HG03196 (cell line): ENCODE measurements around the gene PIGZ.

Source experiments
- ATAC-seq: cut with Tn5 transposase; IDR thresholded peaks from one replicate; pipeline ENCODE4 v1.9.1; 2021; ENCODE audit not compliant: unreplicated experiment

The PIGZ gene

DNA sequence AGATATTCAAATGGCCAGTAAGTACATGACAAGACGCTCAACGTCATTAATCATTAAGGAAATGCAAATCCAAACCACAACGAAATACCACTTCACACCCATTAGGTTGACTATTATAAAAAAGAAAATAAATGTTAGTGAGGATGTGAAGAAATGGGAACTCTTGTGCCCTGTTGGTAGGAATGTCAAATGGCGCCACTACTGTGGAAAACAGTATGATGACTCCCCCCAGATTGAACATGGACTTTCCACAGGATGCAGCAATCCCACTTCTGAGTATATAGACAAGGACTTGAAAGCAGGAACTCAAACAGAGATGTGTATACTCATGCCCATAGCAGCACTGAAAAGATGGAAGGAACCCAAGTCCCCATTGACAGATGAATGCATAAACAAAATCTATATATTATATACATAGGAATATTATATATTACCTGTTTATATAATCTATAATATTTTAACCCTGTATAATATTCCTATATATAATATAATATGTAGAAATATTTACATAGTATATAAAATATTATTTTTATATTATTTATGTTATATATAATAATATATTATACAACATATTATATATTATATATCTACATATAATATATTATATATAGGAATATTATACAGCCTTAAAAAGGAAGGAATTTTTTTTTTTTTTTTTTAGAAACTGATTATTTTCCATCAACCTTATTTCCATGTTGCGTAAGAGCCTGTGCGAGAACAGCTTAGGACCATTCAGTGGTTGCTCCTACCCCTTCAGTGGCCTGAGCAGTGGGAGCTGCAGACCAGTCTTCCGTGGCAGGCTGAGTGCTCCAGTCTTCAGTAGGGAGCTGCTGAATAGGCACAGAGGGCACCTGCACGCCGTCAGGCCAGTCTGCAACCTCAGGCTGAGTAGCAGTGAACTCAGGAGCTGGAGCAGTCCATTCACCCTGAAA lies 17.6 kb upstream of the PIGZ start:
- no peak for ATAC-seq

DNA sequence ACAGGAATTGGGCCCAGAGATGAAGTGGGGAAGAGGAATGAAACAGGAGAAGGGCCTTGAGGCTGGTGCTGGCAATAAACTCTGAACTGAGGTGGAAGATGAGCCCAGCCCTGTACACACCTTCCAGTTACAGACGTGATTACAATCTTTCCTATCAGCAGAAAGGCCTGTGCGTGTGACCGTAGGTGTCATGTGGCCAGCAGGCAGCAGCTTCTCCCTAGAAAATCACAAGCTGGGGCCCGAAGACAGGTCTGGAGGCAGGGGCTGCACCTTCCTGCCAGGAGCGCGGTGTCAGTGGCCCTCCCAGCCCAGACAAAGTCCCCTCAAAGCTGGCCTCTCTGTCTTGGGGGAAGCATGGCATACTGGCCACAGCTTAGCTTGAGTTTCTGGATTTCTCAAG lies 16.7 kb upstream of the PIGZ start:
- ATAC-seq: no peak

DNA sequence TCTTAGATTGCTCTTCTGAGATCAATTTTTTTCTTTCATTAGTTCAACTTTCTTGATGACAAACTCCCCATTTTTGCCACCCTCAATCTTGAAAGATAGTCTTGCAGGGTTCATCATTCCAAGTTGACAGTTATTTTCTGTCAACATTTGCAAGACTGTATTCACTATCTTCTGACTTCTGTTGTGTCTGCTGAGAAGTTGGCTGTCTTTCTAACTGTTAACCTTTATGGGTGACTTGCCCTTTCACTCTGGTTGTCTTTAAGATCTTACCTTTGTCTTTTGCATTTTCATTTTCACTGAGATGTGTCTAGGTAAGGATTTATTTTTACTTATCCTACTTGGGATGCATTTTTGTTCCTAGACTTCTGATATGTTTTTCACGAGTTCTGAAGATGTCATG lies 14.6 kb upstream of the PIGZ start:
- no peak for ATAC-seq

DNA sequence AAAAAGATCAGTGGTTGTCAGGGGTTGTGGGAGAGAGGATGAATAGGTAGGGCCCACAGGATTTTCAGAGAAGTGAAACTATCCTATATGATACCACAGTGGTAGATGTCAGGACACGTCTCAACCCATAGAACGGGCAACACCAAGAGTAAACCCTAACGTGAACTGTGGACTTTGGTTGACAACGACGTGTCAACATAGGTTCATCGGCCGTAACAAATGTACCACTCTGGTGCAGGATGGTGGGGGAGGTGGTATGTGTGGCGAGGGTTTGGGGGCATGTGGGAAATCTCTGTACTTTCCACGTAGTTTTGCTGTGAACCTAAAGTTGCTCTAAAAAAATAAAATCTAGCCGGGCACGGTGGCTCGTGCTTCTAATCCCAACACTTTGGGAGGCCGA lies 13.0 kb upstream of the PIGZ start:
- no peak for ATAC-seq

DNA sequence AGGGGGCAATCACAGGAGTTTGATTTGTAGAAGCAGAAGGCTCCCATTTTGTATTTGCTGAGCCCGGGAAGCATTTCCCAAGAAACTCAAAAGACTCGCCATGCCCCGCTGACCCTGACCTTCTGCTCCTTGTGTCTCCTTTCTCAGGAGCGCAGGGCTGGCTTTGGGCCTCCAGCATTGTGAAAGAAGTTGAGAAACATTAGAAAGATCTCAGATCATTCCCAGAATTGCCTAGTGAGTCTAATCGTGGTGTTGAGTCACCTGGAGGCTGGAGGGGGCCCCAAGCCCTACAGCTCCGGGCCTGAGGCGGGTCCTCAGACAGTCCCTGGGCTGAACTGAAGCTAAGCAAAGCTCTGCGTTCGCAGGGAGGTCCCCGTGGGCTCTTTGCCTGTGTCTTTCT lies 10.9 kb upstream of the PIGZ start:
- no peak for ATAC-seq

DNA sequence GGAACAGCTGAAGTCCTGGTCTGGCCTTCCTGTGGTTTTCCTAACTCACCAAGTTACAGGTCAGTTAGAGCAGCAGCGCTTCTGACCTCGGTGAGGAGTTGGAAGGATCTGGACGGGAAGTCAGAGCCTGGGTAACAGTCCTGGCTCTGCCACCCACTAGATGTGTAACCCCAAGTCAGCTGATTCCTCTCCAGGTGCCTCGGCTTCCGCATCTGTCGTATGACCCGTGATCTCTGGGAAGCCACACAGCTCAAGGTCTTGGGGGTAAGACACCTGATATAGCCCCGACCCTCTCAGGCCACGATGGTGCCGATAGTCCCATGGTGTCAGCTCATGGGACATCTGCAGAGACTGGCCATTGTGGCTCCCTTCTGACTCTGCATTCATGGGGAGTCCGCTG lies 8.3 kb upstream of the PIGZ start:
- ATAC-seq: no peak

DNA sequence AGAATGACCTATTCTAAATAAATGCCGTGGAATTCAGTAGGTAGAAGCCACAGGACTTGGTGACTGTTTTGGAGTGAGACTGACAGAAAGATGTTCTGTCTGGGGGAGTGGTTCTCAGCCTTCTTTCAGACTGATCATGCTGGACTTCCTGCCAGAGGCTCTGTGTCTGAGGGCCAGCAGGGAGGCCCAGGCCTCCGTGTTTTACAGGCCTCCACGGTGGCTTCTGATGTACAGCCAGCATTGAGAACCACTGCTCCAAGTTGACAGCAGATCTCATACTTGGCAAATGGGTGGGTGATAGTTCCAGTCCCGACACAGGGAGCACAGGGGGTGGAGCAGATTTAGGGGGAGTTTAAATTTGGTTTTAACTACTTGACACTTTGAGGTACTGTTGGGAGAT lies 6.7 kb upstream of the PIGZ start:
- no peak for ATAC-seq

DNA sequence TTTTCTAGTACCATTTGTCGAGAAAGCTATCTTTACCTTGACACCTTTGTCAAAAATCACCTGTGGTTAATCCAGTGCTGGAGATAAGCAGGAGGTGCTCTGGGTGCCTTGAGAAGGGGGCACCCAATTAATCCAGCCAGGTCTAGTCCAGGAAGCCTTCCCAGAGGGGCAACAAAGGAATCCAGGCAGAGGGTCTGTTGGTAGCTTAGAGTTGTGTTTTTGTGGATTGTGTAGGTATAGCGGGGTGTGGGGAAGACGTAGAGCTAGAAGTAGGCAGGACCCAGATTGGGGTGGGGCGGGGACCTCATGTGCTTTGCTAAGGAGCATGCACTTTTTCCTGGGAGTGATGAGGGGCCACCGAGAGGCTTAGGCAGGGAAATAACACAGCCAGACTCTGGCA lies 6.0 kb upstream of the PIGZ start:
- no peak for ATAC-seq

DNA sequence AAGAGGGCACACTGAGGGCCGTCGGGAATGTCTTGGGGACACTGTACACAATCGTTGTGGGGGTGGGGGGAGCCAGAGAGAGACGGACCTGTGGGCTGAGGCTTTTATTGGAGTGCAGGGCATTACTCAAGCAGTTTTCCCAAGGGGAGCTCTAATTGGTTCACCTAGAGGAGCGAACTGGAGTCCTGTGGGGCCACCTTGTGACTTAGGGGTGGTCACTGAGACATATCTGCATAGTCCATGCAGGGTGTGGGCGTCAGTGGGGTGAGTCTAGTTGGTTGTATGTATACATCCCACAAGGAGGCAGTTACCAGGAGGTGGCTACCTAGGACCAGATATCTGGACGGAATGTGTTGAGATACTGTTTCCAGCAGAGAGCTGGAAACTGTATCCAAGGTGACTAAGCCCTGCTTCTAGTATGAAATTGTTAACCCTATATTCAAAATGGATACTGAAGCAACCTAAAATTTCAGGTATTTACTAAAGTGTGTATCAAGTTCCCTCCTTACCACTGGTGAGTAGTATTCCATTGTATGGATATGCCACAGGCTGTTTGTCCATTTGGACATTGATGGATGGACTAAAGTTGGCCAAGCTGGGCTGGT lies 2.6 kb upstream of the PIGZ start:
- ATAC-seq: no peak

DNA sequence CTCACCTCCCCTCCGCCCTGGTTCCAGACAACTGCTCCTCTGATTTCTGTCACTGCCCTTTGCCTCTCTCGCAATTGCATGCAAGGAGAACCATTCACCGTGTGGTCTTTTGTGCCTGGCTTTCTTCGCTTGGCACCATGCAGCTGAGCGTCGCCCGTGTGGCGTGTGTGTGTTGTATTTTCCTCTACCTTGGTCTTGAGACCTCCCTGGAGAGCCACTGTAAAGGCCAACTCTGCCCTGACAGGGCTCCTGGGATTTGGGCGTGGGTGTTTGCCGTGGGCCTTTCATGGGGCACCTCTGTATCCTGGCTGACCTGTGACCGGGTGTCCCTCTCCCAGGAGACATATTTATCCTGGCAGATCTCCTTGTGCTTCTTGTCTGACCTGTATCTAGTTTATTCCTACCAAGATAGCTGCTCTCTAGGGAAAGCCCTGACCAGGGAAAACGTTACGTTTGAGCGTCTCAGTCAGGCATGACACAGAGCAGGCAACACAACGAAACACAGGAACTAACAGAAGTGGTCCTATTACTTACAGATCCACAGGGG lies 2.0 kb upstream of the PIGZ start:
- ATAC-seq: no peak

DNA sequence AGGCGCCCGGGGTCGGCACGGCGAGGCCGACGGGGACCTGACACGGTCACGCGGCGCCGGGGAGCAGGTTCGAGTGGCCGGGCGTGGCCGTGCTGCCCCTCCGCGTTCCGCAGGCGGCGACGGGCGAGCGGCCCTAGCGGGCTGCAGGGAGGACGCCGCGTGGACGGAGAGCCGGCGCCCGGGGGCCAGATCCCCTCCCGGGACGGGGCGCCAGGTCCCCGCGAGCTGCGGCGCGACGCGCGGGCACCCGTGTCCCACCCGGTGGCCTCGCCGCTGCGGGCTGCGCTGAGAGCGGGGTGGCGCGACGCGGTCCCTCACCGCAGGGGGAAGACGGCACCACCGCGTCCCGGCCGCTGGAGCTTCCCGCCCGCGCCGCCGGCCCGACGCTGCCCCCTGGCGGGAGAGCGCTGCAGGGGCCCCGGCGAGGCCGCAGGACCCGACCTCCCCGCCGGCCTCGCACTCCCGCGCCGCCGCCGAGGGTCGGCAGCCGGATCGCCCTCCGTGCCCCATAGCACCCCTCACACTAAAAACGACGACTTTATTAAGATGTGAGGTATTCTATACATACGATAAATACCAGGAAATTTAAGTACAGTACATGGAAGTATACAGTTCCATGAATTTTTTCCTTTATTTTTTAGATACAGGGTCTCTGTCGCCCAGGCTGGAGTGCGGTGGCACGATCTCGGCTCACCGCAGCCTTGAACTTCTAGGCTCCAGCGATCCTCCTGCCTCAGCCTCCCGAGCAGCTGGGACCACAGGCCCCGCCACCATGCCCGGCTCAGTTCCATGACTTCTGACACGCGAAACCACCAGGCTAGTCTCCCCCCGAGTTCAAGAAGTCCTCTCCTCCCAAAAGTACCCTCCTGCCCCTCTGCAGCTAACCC lies 1.3 kb upstream of the PIGZ start:
- ATAC-seq: peak; percentile 54

DNA sequence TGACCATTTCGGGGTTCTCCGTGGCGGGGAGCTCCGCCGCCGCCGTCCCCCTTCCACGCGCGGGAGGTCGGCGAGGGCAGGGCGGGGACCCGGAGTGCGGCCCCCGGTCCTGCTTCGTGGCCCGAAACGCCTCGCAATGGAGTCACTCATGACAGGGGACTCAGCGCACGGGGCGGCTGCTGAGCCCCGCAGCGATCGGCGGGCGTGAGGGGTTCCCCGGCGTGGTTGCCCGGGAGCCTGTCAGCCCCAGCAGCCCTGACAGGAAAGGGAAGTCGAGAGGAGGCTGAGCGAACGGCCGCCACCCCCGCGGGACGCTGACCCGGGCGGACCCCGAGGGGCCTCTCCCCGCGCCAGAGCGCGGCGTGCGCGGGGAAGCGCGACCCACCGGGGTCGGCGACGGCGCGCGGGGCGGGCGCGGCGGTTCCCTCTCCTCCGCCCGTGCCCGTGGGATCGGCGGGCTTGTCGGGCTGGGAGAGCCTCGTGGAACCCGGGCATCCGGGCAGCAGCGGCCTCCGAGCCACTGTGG lies 564 bp upstream of the PIGZ start:
- peak; percentile 45 for ATAC-seq

DNA sequence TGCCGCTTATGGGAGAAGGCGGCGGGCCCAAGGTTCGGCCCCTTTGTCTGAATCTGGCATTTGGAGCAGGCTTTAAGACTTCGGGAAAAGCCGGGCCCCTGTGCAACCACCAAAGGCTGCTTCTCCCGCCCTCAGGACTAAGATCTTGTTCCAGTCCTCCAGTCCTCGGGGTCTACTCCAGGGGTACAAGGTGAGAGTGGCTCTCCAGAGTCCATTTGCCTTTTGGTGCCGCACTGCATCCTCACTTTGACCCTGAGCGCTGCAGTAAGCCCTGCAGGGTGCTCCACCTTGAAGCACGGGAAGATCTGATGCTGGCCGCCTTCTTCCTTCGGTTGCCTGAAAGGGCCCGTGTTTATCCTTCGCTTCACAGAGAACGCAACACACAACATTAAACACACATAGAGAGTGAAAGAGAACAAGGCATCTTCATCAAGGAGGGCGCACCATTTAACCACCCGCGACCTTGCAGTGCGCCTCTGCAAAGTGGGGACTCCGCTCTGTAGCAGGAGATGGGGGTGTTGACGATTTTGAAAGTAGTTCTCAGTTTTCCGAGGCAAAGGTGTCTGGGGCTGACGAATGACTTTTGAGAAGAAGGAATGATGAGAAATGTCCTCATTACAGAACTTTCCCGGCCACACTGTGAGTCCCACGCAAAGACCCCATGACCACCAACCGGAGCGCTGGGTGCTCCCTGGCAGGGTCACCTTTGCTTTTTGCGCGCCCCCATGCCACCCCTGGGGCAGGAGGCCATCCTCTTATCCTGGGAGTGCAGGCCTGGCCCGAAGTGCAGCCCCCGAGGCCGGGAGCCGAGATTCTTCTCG lies 1.0 kb downstream of the PIGZ start:
- no peak for ATAC-seq

DNA sequence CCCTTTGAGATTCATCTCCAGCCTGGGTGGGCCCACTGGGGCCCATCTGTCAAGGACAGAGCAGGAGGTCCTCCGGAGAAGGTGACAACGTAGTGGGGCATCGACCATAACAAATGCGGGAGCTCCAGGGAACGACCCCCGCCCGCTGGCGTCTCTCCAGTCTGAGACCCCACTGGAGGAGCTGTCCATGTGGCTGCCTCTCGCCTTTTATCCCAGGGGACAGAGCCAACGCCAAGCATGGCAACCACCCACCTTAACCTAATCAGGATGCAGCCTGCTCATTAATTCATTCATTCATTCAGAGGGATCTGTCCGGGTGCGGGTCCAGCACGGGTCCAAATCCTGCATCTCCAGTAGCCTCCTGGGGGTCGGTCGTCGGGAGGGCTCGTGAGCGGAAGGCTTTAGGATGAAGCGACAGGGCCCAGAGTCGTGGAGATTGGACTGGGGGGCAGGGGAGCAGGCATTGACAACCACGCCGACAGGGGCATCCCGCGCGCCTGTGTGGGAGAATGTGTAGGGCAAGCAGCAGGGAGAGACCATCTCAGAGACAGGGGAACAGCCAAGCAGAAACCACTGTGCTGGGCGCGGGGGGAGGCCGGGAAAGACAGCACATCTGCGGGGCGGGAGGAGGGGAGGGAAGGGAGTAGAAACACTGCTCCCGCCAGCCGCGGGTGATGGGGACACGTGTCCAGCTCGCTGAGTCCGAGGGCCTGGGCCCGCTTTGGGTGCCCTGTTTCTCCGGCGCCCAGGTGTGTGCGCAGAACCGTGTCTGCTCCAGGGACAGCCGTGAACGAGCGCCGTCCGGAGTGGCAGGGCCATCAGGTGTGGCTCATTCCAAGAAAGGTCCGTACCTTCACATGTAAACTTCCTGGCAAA lies 1.9 kb downstream of the PIGZ start:
- no peak for ATAC-seq

DNA sequence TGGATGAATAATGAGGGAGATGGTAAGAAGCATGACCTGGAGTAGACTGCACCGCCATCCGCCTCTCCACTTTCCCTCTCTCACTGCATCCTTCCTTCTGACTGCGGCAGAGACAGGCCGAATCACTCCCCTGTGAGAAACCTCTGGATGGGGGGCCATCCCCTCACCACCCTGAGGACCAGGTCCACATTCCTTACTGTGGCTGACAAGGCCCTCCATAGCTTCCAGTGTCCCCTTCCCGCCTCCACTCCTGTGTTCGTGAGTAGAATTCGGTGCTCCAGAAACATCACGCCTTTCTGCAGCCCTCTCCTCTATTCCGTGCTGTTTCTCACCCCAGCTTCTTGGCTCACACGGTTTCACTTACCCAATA lies 2.8 kb downstream of the PIGZ start:
- no peak for ATAC-seq

DNA sequence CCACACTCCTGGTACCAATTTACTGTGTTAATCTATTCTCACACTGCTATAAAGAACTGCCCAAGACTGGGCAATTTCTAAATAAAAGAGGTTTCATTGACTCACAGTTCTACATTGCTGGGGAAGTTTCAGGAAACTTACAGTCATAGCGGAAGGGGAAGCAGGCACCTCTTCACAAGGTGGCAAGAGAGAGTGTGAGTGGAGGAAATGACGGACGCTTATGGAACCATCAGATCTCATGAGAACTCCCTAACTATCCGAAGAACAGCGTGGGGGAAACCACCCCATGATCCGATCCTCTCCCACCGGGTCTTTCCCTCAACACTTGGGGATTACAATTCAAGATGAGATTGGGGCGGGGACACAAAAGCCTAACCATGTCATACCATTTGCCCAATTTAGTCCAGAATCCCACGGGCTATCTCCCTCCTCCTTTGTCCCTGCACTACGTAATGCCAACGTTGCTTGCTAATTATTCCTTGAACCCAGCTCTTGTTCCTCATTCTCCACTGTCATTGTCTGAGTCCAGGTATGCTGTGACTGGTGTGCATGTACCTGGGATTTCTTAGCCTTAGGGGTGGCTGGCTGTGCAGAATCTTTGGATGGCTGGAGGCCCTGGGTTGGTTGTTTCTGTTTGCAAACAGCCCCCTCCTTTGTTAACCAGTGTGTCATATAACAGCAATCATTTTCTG lies 3.4 kb downstream of the PIGZ start:
- ATAC-seq: no peak

DNA sequence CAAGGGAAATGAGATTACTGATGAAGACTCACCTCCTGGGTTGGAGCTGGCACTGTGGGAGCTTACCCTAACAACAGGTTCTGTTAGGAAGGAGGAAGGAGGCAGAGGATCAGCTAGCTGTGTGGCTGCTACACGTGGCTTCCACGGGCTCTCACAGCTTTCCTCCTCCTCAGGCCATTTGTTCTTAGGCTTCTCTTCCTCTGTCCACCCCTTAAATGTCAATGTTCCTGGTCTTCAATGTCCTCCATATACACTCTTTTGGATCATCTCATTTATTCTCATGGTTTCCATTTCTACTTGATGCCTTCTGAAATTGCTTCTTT lies 5.0 kb downstream of the PIGZ start:
- no peak for ATAC-seq

DNA sequence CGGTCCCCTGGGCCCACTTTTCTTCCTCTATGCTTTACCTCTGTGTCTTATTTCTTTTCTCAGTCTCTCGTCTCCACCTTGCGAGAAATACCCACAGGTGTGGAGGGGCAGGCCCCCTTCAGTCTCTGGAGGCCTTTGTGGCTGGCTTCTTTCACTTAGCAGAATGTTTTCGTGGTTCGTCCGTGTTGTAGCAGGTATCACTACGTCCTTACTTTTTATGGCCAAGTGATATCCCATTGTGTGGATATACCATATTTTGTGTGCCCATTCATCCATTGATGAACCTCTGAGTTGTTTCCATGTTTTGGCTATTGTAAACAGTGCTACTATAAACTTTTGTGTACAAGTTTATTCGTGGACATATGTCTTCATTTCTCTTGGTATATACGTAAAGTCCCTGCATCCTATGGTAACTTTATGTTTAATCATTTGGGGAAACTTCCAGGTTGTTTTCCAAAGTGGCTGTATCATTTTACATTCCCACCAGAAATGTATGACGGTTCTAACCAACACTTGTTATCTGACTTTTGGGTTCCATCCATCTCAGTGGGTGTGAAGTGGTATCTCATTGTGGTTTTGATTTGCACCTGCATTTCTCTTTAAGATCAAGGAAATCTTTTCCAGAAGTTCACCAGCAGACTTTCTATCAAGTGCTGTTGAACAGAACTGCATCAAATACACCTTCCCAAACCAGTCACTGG lies 5.6 kb downstream of the PIGZ start:
- ATAC-seq: no peak
